ENCODE data around the gene PDCD11. TPM values are rescaled to one million over a fixed set of nuclear protein-coding genes. Genes with fewer than 3 reads are reported as not detected.

Gene PDCD11
- total and polyA plus RNA-seq, 2 donors (not counting 1 experiment from before 2014, with no cell fraction given): 10.0 to 34.0 TPM

GRCh38 chr10:103454026-103454425 lies 57.6 kb downstream of the PDCD11 start:
- Histone ChIP-seq H3K79me2 (ENCODE audit: control insufficient read depth, insufficient read depth, low read length) (peaks cover 19% of the 10 kb centered on the region), H3K4me3 (replicated peaks in 1 of 4; ENCODE audit: control extremely low read depth in 1 of 4, insufficient read depth in 1 of 4, low read depth in 3 of 4, low read length in 4 of 4) (no peak overlapping the region), H3K4me2 (ENCODE audit: extremely low read depth, insufficient read depth, low read length) (no peak overlapping the region), H3K9me3 (ENCODE audit: control insufficient read depth, insufficient read depth, low read depth, low read length) (no peaks in the 10 kb centered on the region), H3K27me3 (ENCODE audit: control insufficient read depth, insufficient read depth, low read length) (no peaks in the 10 kb centered on the region), H3K27ac (ENCODE audit: insufficient read depth, low read length) (no peak overlapping the region), H3K4me1 (ENCODE audit: control insufficient read depth, extremely low read depth, insufficient read depth, low read length) (peaks cover 19% of the 10 kb centered on the region), H4K20me1 (ENCODE audit: control insufficient read depth, extremely low read depth, insufficient read depth, low read length) (no peaks in the 10 kb centered on the region), H3K9ac (ENCODE audit: insufficient read depth, low read length) (no peak overlapping the region), H2AFZ (ENCODE audit: low read length) (no peak overlapping the region), H3K36me3 (ENCODE audit: control insufficient read depth, insufficient read depth, low read length) (peaks cover 14% of the 10 kb centered on the region)
- DNase-seq (ENCODE audit: low read depth in 2 of 2): no peak
- TF ChIP-seq, protein P1, sequence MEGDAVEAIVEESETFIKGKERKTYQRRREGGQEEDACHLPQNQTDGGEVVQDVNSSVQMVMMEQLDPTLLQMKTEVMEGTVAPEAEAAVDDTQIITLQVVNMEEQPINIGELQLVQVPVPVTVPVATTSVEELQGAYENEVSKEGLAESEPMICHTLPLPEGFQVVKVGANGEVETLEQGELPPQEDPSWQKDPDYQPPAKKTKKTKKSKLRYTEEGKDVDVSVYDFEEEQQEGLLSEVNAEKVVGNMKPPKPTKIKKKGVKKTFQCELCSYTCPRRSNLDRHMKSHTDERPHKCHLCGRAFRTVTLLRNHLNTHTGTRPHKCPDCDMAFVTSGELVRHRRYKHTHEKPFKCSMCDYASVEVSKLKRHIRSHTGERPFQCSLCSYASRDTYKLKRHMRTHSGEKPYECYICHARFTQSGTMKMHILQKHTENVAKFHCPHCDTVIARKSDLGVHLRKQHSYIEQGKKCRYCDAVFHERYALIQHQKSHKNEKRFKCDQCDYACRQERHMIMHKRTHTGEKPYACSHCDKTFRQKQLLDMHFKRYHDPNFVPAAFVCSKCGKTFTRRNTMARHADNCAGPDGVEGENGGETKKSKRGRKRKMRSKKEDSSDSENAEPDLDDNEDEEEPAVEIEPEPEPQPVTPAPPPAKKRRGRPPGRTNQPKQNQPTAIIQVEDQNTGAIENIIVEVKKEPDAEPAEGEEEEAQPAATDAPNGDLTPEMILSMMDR (conservative IDR thresholded peaks at IDR 0.05 in 1 of 2, IDR thresholded peaks at IDR 0.05 in 1 of 2; ENCODE audit: low read depth in 1 of 2, low read length in 2 of 2): no peak
- no peak for TF ChIP-seq EZH2 (IDR thresholded peaks at IDR 0.05; ENCODE audit: low read length, missing control alignments)

- no peaks in the 10 kb centered on the region for H4K20me1 ChIP-seq (ENCODE audit: control insufficient read depth, extremely low read depth, insufficient read depth, low read length)
- H3K4me3 ChIP-seq (replicated peaks in 1 of 4; ENCODE audit: control extremely low read depth in 1 of 4, insufficient read depth in 1 of 4, low read depth in 3 of 4, low read length in 4 of 4): no peak overlapping the region
- peaks cover 8% of the 10 kb centered on the region for H3K79me2 ChIP-seq (ENCODE audit: control insufficient read depth, insufficient read depth, low read length)
- peaks cover 13% of the 10 kb centered on the region for H3K4me1 ChIP-seq (ENCODE audit: control insufficient read depth, extremely low read depth, insufficient read depth, low read length)
- no peak overlapping the region for H3K27ac ChIP-seq (ENCODE audit: insufficient read depth, low read length)
- DNase-seq (ENCODE audit: low read depth in 2 of 2): no peak
- peaks cover 2% of the 10 kb centered on the region for H3K36me3 ChIP-seq (ENCODE audit: control insufficient read depth, insufficient read depth, low read length)
- H2AFZ ChIP-seq (ENCODE audit: low read length): no peak overlapping the region
- no peaks in the 10 kb centered on the region for H3K9me3 ChIP-seq (ENCODE audit: control insufficient read depth, insufficient read depth, low read depth, low read length)
- H3K27me3 ChIP-seq (ENCODE audit: control insufficient read depth, insufficient read depth, low read length): no peaks in the 10 kb centered on the region
- no peak overlapping the region for H3K9ac ChIP-seq (ENCODE audit: insufficient read depth, low read length)
- TF ChIP-seq, protein P1 (conservative IDR thresholded peaks at IDR 0.05 in 1 of 2, IDR thresholded peaks at IDR 0.05 in 1 of 2; ENCODE audit: low read depth in 1 of 2, low read length in 2 of 2): no peak
- TF ChIP-seq EZH2 (IDR thresholded peaks at IDR 0.05; ENCODE audit: low read length, missing control alignments): no peak
- no peak overlapping the region for H3K4me2 ChIP-seq (ENCODE audit: extremely low read depth, insufficient read depth, low read length)
Observed at GRCh38 chr10:103455235-103455634, 58.8 kb downstream of the PDCD11 start.

GRCh38 chr10:103456074-103456660 lies 59.7 kb downstream of the PDCD11 start:
- no peaks in the 10 kb centered on the region for H3K79me2 ChIP-seq (ENCODE audit: control insufficient read depth, insufficient read depth, low read length)
- no peaks in the 10 kb centered on the region for H3K36me3 ChIP-seq (ENCODE audit: control insufficient read depth, insufficient read depth, low read length)
- no peak overlapping the region for H3K27ac ChIP-seq (ENCODE audit: insufficient read depth, low read length)
- no peak overlapping the region for H3K9ac ChIP-seq (ENCODE audit: insufficient read depth, low read length)
- peaks cover 7% of the 10 kb centered on the region for H3K4me1 ChIP-seq (ENCODE audit: control insufficient read depth, extremely low read depth, insufficient read depth, low read length)
- no peak overlapping the region for H3K4me2 ChIP-seq (ENCODE audit: extremely low read depth, insufficient read depth, low read length)
- H3K4me3 ChIP-seq (replicated peaks in 1 of 4; ENCODE audit: control extremely low read depth in 1 of 4, insufficient read depth in 1 of 4, low read depth in 3 of 4, low read length in 4 of 4): no peak overlapping the region
- H3K9me3 ChIP-seq (ENCODE audit: control insufficient read depth, insufficient read depth, low read depth, low read length): no peaks in the 10 kb centered on the region
- no peaks in the 10 kb centered on the region for H4K20me1 ChIP-seq (ENCODE audit: control insufficient read depth, extremely low read depth, insufficient read depth, low read length)
- H3K27me3 ChIP-seq (ENCODE audit: control insufficient read depth, insufficient read depth, low read length): no peaks in the 10 kb centered on the region
- H2AFZ ChIP-seq (ENCODE audit: low read length): no peak overlapping the region
- no peak for DNase-seq (ENCODE audit: low read depth in 2 of 2)
- TF ChIP-seq EZH2 (IDR thresholded peaks at IDR 0.05; ENCODE audit: low read length, missing control alignments): no peak
- TF ChIP-seq, protein P1 (conservative IDR thresholded peaks at IDR 0.05 in 1 of 2, IDR thresholded peaks at IDR 0.05 in 1 of 2; ENCODE audit: low read depth in 1 of 2, low read length in 2 of 2): no peak
